SK-N-SH treated with all-trans-retinoic acid at 6 μM for 48 hours (cell line): ENCODE data around the gene MEGF9.

Experiments used
- CREB5 ChIP-seq: fragments of 250-450 bp; sonication (Bioruptor Pico); IDR thresholded peaks from 2 replicates; pipeline ENCODE4 v1.5.1; 2020; ENCODE audit warnings: low read depth, mild to moderate bottlenecking, moderate library complexity
- GLIS3 ChIP-seq: fragments of 250-450 bp; sonication (Bioruptor Pico); IDR thresholded peaks from 2 replicates; pipeline ENCODE4 v1.5.0; 2020; ENCODE audit warnings: mild to moderate bottlenecking, moderate library complexity
- PATZ1 ChIP-seq: fragments of 250-450 bp; sonication (Bioruptor Pico); IDR thresholded peaks from 2 replicates; pipeline ENCODE4 v1.8.0; 2020; ENCODE audit warnings: mild to moderate bottlenecking, moderate library complexity, borderline replicate concordance
- ZFP3 ChIP-seq: fragments of 250-450 bp; sonication (Bioruptor Pico); IDR thresholded peaks from 2 replicates; pipeline ENCODE4 v1.5.0; 2020; ENCODE audit warnings: mild to moderate bottlenecking, moderate library complexity

GRCh38 chr9:120708526-120709224, 5.6 kb downstream of the MEGF9 start:
- TF ChIP-seq GLIS3 (CRISPR knock-in tag) (no peak), ZFP3 (CRISPR knock-in tag) (no peak), CREB5 (no peak), PATZ1 (CRISPR knock-in tag) (no peak)
